ENCODE data around the gene S1PR1. TPM values are rescaled to one million over a fixed set of nuclear protein-coding genes. Genes with fewer than 3 reads are reported as not detected.

The S1PR1 gene
- polyA plus RNA-seq, 1 donor, result 10.0 TPM

DNA sequence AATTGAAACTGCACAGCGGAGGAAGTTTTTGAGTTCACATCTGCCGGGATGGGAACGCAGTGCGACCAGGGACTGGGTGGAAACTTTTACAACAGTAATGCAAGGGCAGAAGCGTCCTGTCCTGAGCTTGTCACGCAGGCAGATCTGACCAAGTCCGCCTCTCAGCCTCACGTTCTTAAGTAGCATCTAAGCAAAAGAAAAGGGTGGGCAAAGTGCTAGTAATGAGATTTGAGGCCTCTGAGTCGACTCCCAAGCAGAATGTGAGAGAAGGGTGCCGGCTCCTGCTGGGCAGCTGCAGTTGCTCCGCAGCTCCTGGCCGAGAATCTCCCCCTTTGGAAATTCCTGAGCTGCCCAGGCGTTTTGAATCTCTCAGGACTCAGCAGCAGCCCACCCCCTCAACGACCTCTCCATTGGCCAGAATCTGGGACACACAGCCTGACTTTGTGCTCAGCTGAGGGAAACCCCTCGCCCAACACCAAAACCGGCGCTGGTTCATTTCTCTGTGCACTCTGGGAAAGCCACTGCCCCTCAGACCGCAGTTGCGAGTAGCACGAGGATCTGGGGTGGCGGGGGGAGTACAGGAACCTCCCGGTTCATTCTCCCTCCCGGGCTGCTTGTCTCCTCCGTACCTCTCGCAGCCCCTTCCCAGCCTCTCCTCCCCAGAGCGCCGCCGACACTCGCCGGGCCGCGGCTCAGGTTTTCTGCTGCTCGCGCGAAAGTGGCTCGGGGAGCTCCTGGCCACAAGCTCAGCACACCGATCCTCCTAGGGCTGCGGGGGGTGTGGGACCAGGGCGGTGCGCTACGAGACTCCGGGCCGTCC, 913 bp upstream of the S1PR1 start:
- DNase-seq, result peak in 1 of 2 donors; percentile 71
- H3K36me3 ChIP-seq (ENCODE audit: control insufficient read depth, insufficient read depth, low read length), result peaks cover 11% of the 10 kb centered on the region
- H3K9me3 ChIP-seq (ENCODE audit: control insufficient read depth, low read depth, low read length), result peaks cover 3% of the 10 kb centered on the region
- H3K4me1 ChIP-seq (ENCODE audit: control insufficient read depth, insufficient read depth, low read length), result peaks cover 15% of the 10 kb centered on the region
- H3K4me3 ChIP-seq (ENCODE audit: low read length), result peak overlapping the region; percentile 67
- WGBS (ENCODE audit: insufficient coverage, low lambda C conversion rate), result no CpG with 5 or more reads among the region's 43 CpGs
- H3K27me3 ChIP-seq (ENCODE audit: control insufficient read depth, insufficient read depth, low read length), result peaks cover 32% of the 10 kb centered on the region
- H3K27ac ChIP-seq (ENCODE audit: low read length), result peak overlapping the region; percentile 50

DNA sequence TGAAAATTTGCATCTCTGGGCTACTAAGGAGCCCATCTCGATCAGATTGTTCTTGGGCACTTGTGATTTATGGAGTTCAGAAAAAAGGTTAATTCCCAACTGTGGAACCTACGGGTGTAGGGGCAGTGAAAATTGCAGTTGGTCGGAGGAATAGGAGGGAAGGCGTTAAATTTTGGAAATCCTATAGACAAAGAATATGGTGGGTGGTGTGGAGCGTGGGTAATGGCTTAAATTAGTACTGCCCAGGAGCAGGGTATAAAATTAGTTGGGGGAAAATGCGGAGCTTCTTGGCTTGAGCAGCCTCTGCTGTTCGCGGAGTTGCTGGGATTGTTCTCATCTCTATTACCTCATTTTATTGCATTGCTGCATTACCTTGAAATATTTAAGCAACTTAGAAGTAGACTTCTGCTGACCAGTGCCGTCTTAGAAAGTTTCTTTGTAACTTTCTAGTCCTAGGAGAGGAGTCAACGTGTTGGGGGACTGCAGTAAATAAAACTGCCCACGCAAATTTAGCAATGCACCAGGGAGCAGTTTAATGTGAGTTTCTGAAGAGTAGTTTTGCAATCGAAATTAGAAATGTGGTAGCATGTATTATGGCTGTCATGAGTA, 514 bp downstream of the S1PR1 start:
- Histone ChIP-seq H3K4me1 (ENCODE audit: control insufficient read depth, insufficient read depth, low read length) (peaks cover 15% of the 10 kb centered on the region), H3K27ac (ENCODE audit: low read length) (peak overlapping the region; percentile 50), H3K36me3 (ENCODE audit: control insufficient read depth, insufficient read depth, low read length) (peaks cover 11% of the 10 kb centered on the region), H3K4me3 (ENCODE audit: low read length) (peak overlapping the region; percentile 67), H3K9me3 (ENCODE audit: control insufficient read depth, low read depth, low read length) (peaks cover 3% of the 10 kb centered on the region), H3K27me3 (ENCODE audit: control insufficient read depth, insufficient read depth, low read length) (peaks cover 32% of the 10 kb centered on the region)
- 0% methylated on average over 1 of the region's 12 CpGs for WGBS (ENCODE audit: insufficient coverage, low lambda C conversion rate)
- DNase-seq, result peak in 1 of 2 donors; percentile 69

- no peak for DNase-seq
- WGBS (ENCODE audit: insufficient coverage, low lambda C conversion rate), result 13% methylated on average over 2 of the region's 14 CpGs
Measured at GRCh38 chr1:101238031-101238628, 1.3 kb downstream of the S1PR1 start.

DNA sequence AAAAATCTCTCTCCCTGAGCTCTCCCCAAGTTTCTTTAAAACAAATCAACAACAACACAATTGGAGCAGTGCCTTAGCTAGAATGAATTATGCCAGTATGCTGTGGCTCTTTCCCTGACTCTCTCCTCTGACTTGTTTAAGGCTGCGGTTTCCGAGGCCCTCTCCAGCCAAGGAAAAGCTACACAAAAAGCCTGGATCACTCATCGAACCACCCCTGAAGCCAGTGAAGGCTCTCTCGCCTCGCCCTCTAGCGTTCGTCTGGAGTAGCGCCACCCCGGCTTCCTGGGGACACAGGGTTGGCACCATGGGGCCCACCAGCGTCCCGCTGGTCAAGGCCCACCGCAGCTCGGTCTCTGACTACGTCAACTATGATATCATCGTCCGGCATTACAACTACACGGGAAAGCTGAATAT, 1.9 kb downstream of the S1PR1 start:
- Histone ChIP-seq H3K4me3 (ENCODE audit: low read length) (peak overlapping the region; percentile 41), H3K36me3 (ENCODE audit: control insufficient read depth, insufficient read depth, low read length) (peaks cover 11% of the 10 kb centered on the region), H3K27me3 (ENCODE audit: control insufficient read depth, insufficient read depth, low read length) (peaks cover 30% of the 10 kb centered on the region), H3K4me1 (ENCODE audit: control insufficient read depth, insufficient read depth, low read length) (peaks cover 15% of the 10 kb centered on the region), H3K9me3 (ENCODE audit: control insufficient read depth, low read depth, low read length) (peaks cover 3% of the 10 kb centered on the region), H3K27ac (ENCODE audit: low read length) (no peak overlapping the region)
- DNase-seq, result peak; percentile 60 to 70
- no CpG with 5 or more reads among the region's 17 CpGs for WGBS (ENCODE audit: insufficient coverage, low lambda C conversion rate)

More at GRCh38 chr1:101238031-101238628, 1.3 kb downstream of the S1PR1 start:
- Histone ChIP-seq H3K27ac (ENCODE audit: low read length) (no peak overlapping the region), H3K4me3 (ENCODE audit: low read length) (peak overlapping the region; percentile 41), H3K4me1 (ENCODE audit: control insufficient read depth, insufficient read depth, low read length) (peaks cover 15% of the 10 kb centered on the region), H3K36me3 (ENCODE audit: control insufficient read depth, insufficient read depth, low read length) (peaks cover 11% of the 10 kb centered on the region), H3K27me3 (ENCODE audit: control insufficient read depth, insufficient read depth, low read length) (peaks cover 32% of the 10 kb centered on the region), H3K9me3 (ENCODE audit: control insufficient read depth, low read depth, low read length) (peaks cover 3% of the 10 kb centered on the region)

GRCh38 chr1:101239095-101240040, 2.5 kb downstream of the S1PR1 start:
- Histone ChIP-seq H3K27ac (ENCODE audit: low read length) (no peak overlapping the region), H3K9me3 (ENCODE audit: control insufficient read depth, low read depth, low read length) (peaks cover 3% of the 10 kb centered on the region), H3K4me3 (ENCODE audit: low read length) (no peak overlapping the region), H3K4me1 (ENCODE audit: control insufficient read depth, insufficient read depth, low read length) (peaks cover 15% of the 10 kb centered on the region), H3K27me3 (ENCODE audit: control insufficient read depth, insufficient read depth, low read length) (peaks cover 28% of the 10 kb centered on the region), H3K36me3 (ENCODE audit: control insufficient read depth, insufficient read depth, low read length) (peaks cover 11% of the 10 kb centered on the region)
- DNase-seq, result no peak
- no CpG with 5 or more reads among the region's 42 CpGs for WGBS (ENCODE audit: insufficient coverage, low lambda C conversion rate)

GRCh38 chr1:101240041-101240430, 3.2 kb downstream of the S1PR1 start:
- Histone ChIP-seq H3K36me3 (ENCODE audit: control insufficient read depth, insufficient read depth, low read length) (peaks cover 11% of the 10 kb centered on the region), H3K4me1 (ENCODE audit: control insufficient read depth, insufficient read depth, low read length) (peaks cover 15% of the 10 kb centered on the region), H3K27me3 (ENCODE audit: control insufficient read depth, insufficient read depth, low read length) (peaks cover 26% of the 10 kb centered on the region), H3K27ac (ENCODE audit: low read length) (no peak overlapping the region), H3K9me3 (ENCODE audit: control insufficient read depth, low read depth, low read length) (peaks cover 3% of the 10 kb centered on the region), H3K4me3 (ENCODE audit: low read length) (no peak overlapping the region)
- no CpG with 5 or more reads among the region's 10 CpGs for WGBS (ENCODE audit: insufficient coverage, low lambda C conversion rate)
- no peak for DNase-seq

GRCh38 chr1:101241485-101242225, 4.8 kb downstream of the S1PR1 start:
- H3K36me3 ChIP-seq (ENCODE audit: control insufficient read depth, insufficient read depth, low read length), result peaks cover 11% of the 10 kb centered on the region
- peaks cover 22% of the 10 kb centered on the region for H3K4me1 ChIP-seq (ENCODE audit: control insufficient read depth, insufficient read depth, low read length)
- H3K27me3 ChIP-seq (ENCODE audit: control insufficient read depth, insufficient read depth, low read length), result peaks cover 18% of the 10 kb centered on the region
- H3K4me3 ChIP-seq (ENCODE audit: low read length), result no peak overlapping the region
- no peak for DNase-seq
- no peak overlapping the region for H3K27ac ChIP-seq (ENCODE audit: low read length)
- no peaks in the 10 kb centered on the region for H3K9me3 ChIP-seq (ENCODE audit: control insufficient read depth, low read depth, low read length)

- no peak overlapping the region for H3K27ac ChIP-seq (ENCODE audit: low read length)
- H3K36me3 ChIP-seq (ENCODE audit: control insufficient read depth, insufficient read depth, low read length), result peaks cover 11% of the 10 kb centered on the region
- H3K4me1 ChIP-seq (ENCODE audit: control insufficient read depth, insufficient read depth, low read length), result peaks cover 18% of the 10 kb centered on the region
- no peaks in the 10 kb centered on the region for H3K9me3 ChIP-seq (ENCODE audit: control insufficient read depth, low read depth, low read length)
- H3K27me3 ChIP-seq (ENCODE audit: control insufficient read depth, insufficient read depth, low read length), result peaks cover 12% of the 10 kb centered on the region
- no peak overlapping the region for H3K4me3 ChIP-seq (ENCODE audit: low read length)
- DNase-seq, result no peak
- no CpG with 5 or more reads among the region's 2 CpGs for WGBS (ENCODE audit: insufficient coverage, low lambda C conversion rate)
Measured at GRCh38 chr1:101242324-101243050, 5.7 kb downstream of the S1PR1 start.

GRCh38 chr1:101243751-101244150, 6.9 kb downstream of the S1PR1 start:
- H3K4me1 ChIP-seq (ENCODE audit: control insufficient read depth, insufficient read depth, low read length), result peaks cover 10% of the 10 kb centered on the region
- peaks cover 7% of the 10 kb centered on the region for H3K27me3 ChIP-seq (ENCODE audit: control insufficient read depth, insufficient read depth, low read length)
- no peak overlapping the region for H3K4me3 ChIP-seq (ENCODE audit: low read length)
- H3K36me3 ChIP-seq (ENCODE audit: control insufficient read depth, insufficient read depth, low read length), result peaks cover 11% of the 10 kb centered on the region
- no peaks in the 10 kb centered on the region for H3K9me3 ChIP-seq (ENCODE audit: control insufficient read depth, low read depth, low read length)
- 80% methylated on average over 1 of the region's 3 CpGs for WGBS (ENCODE audit: insufficient coverage, low lambda C conversion rate)
- no peak for DNase-seq
- no peak overlapping the region for H3K27ac ChIP-seq (ENCODE audit: low read length)

Data from large intestine (tissue), 3 donors.